ENCODE results near the gene PLOD2.

The PLOD2 gene

GRCh38 chr3:146165877-146166276 is 4.9 kb upstream of the PLOD2 start:
- no peak for DNase-seq (ENCODE audit: low read depth)

GRCh38 chr3:146164971-146165769 is 4.2 kb upstream of the PLOD2 start:
- no peak for DNase-seq (ENCODE audit: low read depth)

GRCh38 chr3:146164506-146164905 is 3.5 kb upstream of the PLOD2 start:
- no peak for DNase-seq (ENCODE audit: low read depth)

- DNase-seq (ENCODE audit: low read depth), result no peak
These were observed 3.1 kb upstream of the PLOD2 start for GRCh38 chr3:146164071-146164470.

- DNase-seq (ENCODE audit: low read depth), result no peak
These were observed 2.6 kb upstream of the PLOD2 start for GRCh38 chr3:146163584-146163983.

GRCh38 chr3:146162561-146162960 is 1.6 kb upstream of the PLOD2 start:
- no peak for DNase-seq (ENCODE audit: low read depth)

- DNase-seq (ENCODE audit: low read depth), result no peak
These were observed 649 bp upstream of the PLOD2 start for GRCh38 chr3:146161663-146162002.

GRCh38 chr3:146160321-146160963 is 542 bp downstream of the PLOD2 start:
- no peak for DNase-seq (ENCODE audit: low read depth)

- no peak for DNase-seq (ENCODE audit: low read depth)
These were observed 1.2 kb downstream of the PLOD2 start for GRCh38 chr3:146159616-146160320.

- DNase-seq (ENCODE audit: low read depth), result no peak
These were observed 1.9 kb downstream of the PLOD2 start for GRCh38 chr3:146159037-146159436.

- no peak for DNase-seq (ENCODE audit: low read depth)
These were observed 3.5 kb downstream of the PLOD2 start for GRCh38 chr3:146157325-146158060.

GRCh38 chr3:146156666-146157314 is 4.2 kb downstream of the PLOD2 start:
- no peak for DNase-seq (ENCODE audit: low read depth)

GRCh38 chr3:146156095-146156494 is 4.9 kb downstream of the PLOD2 start:
- DNase-seq (ENCODE audit: low read depth), result no peak

GRCh38 chr3:146154995-146155394 is 6.0 kb downstream of the PLOD2 start:
- DNase-seq (ENCODE audit: low read depth), result no peak

GRCh38 chr3:146154316-146154715 is 6.7 kb downstream of the PLOD2 start:
- no peak for DNase-seq (ENCODE audit: low read depth)

GRCh38 chr3:146153429-146153828 is 7.6 kb downstream of the PLOD2 start:
- no peak for DNase-seq (ENCODE audit: low read depth)

GRCh38 chr3:146152834-146153233 is 8.2 kb downstream of the PLOD2 start:
- no peak for DNase-seq (ENCODE audit: low read depth)

- DNase-seq (ENCODE audit: low read depth), result no peak
These were observed 12.5 kb downstream of the PLOD2 start for GRCh38 chr3:146148468-146148931.

GRCh38 chr3:146145642-146146041 is 15.3 kb downstream of the PLOD2 start:
- DNase-seq (ENCODE audit: low read depth), result no peak

GRCh38 chr3:146142757-146143156 is 18.2 kb downstream of the PLOD2 start:
- no peak for DNase-seq (ENCODE audit: low read depth)

- no peak for DNase-seq (ENCODE audit: low read depth)
These were observed 21.3 kb downstream of the PLOD2 start for GRCh38 chr3:146139586-146140110.

- no peak for DNase-seq (ENCODE audit: low read depth)
These were observed 22.1 kb downstream of the PLOD2 start for GRCh38 chr3:146138902-146139301.
